Common myeloid progenitor, CD34-positive (primary cell): Measurements from ENCODE around the gene EAF2.

Experiments used
- CTCF ChIA-PET: fragments of 350-600 bp; sonication (Branson Sonifier 250); formaldehyde crosslinking; loops from one replicate; lab custom pipeline; 2021; ENCODE audit warnings: antibody characterized with exemption; lab: Charles Lee
- POLR2A ChIA-PET: fragments of 350-600 bp; sonication (Branson Sonifier 250); formaldehyde crosslinking; loops from one replicate; lab custom pipeline; 2021; ENCODE audit warnings: antibody characterized with exemption; lab: Charles Lee
- DNase-seq, 3 donors: peaks; one replicate each; pipeline versions ENCODE4 v3.0.0 to v3.0.0-alpha.2; 2013
- H3K27ac ChIP-seq, 2 experiments: 1 replicate in 1 of 2; 2 replicates in 1 of 2; pipeline ENCODE4 v1.7.0; 2013; ENCODE audit warnings: inconsistent platforms in 2 of 2, low read length in 2 of 2, mild to moderate bottlenecking in 2 of 2, low read depth in 1 of 2, moderate library complexity in 1 of 2; ENCODE audit not compliant: severe bottlenecking in 2 of 2, insufficient read depth in 1 of 2, poor library complexity in 1 of 2
- H3K27me3 ChIP-seq, 5 experiments: replicated peaks in 2 of 5; 1 replicate in 3 of 5; 2 replicates in 2 of 5; pipeline versions ENCODE4 v1.6.1 to v1.7.0; 2013; ENCODE audit warnings: low read length in 4 of 5, mild to moderate bottlenecking in 2 of 5, moderate library complexity in 2 of 5, inconsistent platforms in 1 of 5; ENCODE audit not compliant: insufficient read depth in 5 of 5, control insufficient read depth in 4 of 5
- H3K36me3 ChIP-seq, 4 experiments: 1 replicate in 2 of 4; 2 replicates in 2 of 4; pipeline versions ENCODE4 v1.6.1 to v1.7.0; 2013; ENCODE audit warnings: low read length in 3 of 4, control low read depth in 1 of 4, mild to moderate bottlenecking in 1 of 4; ENCODE audit not compliant: control insufficient read depth in 4 of 4, insufficient read depth in 4 of 4
- H3K4me1 ChIP-seq, 4 experiments: 1 replicate in 3 of 4; 2 replicates in 1 of 4; pipeline versions ENCODE4 v1.6.1 to v1.7.1; 2013; ENCODE audit warnings: low read length in 3 of 4, mild to moderate bottlenecking in 3 of 4, control low read depth in 1 of 4, inconsistent platforms in 1 of 4, moderate library complexity in 1 of 4; ENCODE audit not compliant: control insufficient read depth in 4 of 4, insufficient read depth in 4 of 4; ENCODE audit errors: control extremely low read depth in 1 of 4
- H3K4me3 ChIP-seq, 7 experiments: 1 replicate in 4 of 7; 2 replicates in 3 of 7; pipeline versions ENCODE4 v1.5.1 to v1.7.0; 2013; ENCODE audit warnings: mild to moderate bottlenecking in 7 of 7, low read length in 6 of 7, moderate library complexity in 6 of 7, inconsistent platforms in 2 of 7, low read depth in 2 of 7, control low read depth in 1 of 7; ENCODE audit not compliant: insufficient read depth in 4 of 7, control insufficient read depth in 1 of 7; ENCODE audit errors: extremely low read depth in 1 of 7
- H3K9me3 ChIP-seq, 5 experiments: 1 replicate in 4 of 5; 2 replicates in 1 of 5; pipeline versions ENCODE4 v1.6.1 to v1.7.1; 2013; ENCODE audit warnings: low read length in 4 of 5, mild to moderate bottlenecking in 2 of 5, inconsistent platforms in 1 of 5, low read depth in 1 of 5, moderate library complexity in 1 of 5; ENCODE audit not compliant: control insufficient read depth in 4 of 5, insufficient read depth in 2 of 5; ENCODE audit errors: control extremely low read depth in 1 of 5
- WGBS: methylation state at CpG from one replicate; pipeline ENCODE4 v1.1.5; 2013; ENCODE audit not compliant: insufficient coverage; 5-methylcytosine and 5-hydroxymethylcytosine counted together

The EAF2 gene

GRCh38 chr3:121924734-121925133, 89.7 kb downstream of the EAF2 start:
- Histone ChIP-seq H3K4me3 (no peak overlapping the region), H3K4me1 (no peaks in the 10 kb centered on the region), H3K27ac (no peak overlapping the region), H3K9me3 (peaks cover 0 to 11% (median 2%) of the 10 kb centered on the region in 5 experiments), H3K27me3 (no peaks in the 10 kb centered on the region), H3K36me3 (peaks cover 34 to 92% (median 49%) of the 10 kb centered on the region in 4 experiments)
- 100% methylated on average over 2 of the region's 3 CpGs for WGBS
- DNase-seq: no peak
- POLR2A ChIA-PET: no interaction called here
- CTCF ChIA-PET: no interaction called here

GRCh38 chr3:121926380-121926779, 91.4 kb downstream of the EAF2 start:
- H3K9me3 ChIP-seq: peaks cover 0 to 11% (median 2%) of the 10 kb centered on the region in 5 experiments
- H3K4me1 ChIP-seq: no peaks in the 10 kb centered on the region
- no peak overlapping the region for H3K4me3 ChIP-seq
- H3K27me3 ChIP-seq: no peaks in the 10 kb centered on the region
- H3K27ac ChIP-seq: no peak overlapping the region
- DNase-seq: no peak
- no CpG with 5 or more reads among the region's 1 CpG for WGBS
- CTCF ChIA-PET: no interaction called here
- peaks cover 39 to 97% (median 55%) of the 10 kb centered on the region in 4 experiments for H3K36me3 ChIP-seq
- POLR2A ChIA-PET: no interaction called here
